K562 (cell line): ENCODE data around the gene PPP2R2D. TPM values are rescaled to one million over a fixed set of nuclear protein-coding genes. Genes with fewer than 3 reads are reported as not detected.

Source experiments
- ATAC-seq: fragments of 200-7000 bp; cut with Tn5 transposase; 3 replicates; pipeline ENCODE4 v1.9.1; 2020; ENCODE audit warnings: moderate library complexity
- BruUV-seq: library from RNA; stranded (reverse); fragments of 400-500 nt; replicated peaks from 2 replicates; lab custom pipeline; 2021; lab: Mats Ljungman, UMichigan
- CTCF ChIA-PET: fragments of 300-600 bp; formaldehyde crosslinking; extraction: SDS; loops from one replicate; lab custom pipeline; 2021; ENCODE audit warnings: low intra/inter-chr PET ratio; lab: Yijun Ruan, JAX
- POLR2A ChIA-PET: fragments of 300-600, 350-650 bp; sonication (Branson Sonifier 250); formaldehyde crosslinking; extraction: SDS; loops from one replicate; lab custom pipeline; 2021; ENCODE audit warnings: antibody characterized with exemption, inconsistent platforms; lab: Yijun Ruan, JAX
- DNase-seq, 4 experiments: peaks; one replicate each; pipeline versions ENCODE4 v3.0.0 to v3.0.0-alpha.2; 2011 to 2018; ENCODE audit warnings: low spot score in 3 of 4, mixed read lengths in 3 of 4; ENCODE audit errors: extremely low read depth in 1 of 4
- FAIRE-seq: peaks from 2 replicates; lab custom pipeline; 2011; peaks lifted over from hg19 to GRCh38; lab: Jason Lieb, UNC
- H2AFZ ChIP-seq: 2 replicates; pipeline ENCODE4 v1.6.0; 2011; ENCODE audit warnings: low read depth, low read length, control low read depth, inconsistent platforms
- H3K27ac ChIP-seq: fragments of 200-600 bp; 3 replicates; pipeline ENCODE4 v1.8.0; 2011; ENCODE audit warnings: low read depth, mild to moderate bottlenecking, control low read depth, inconsistent platforms, low read length, moderate library complexity, mixed read lengths; ENCODE audit errors: extremely low read depth
- H3K27me3 ChIP-seq, 2 experiments: fragments of 300-600 bp in 1 of 2; 2 replicates in 1 of 2; 3 replicates in 1 of 2; pipeline versions ENCODE4 v1.6.0 to v1.8.0; 2011; ENCODE audit warnings: inconsistent platforms in 2 of 2, low read length in 2 of 2, mild to moderate bottlenecking in 1 of 2, mixed read lengths in 1 of 2, moderate library complexity in 1 of 2; ENCODE audit not compliant: control insufficient read depth in 2 of 2, insufficient read depth in 2 of 2
- H3K36me3 ChIP-seq: fragments of 300-600 bp; 3 replicates; pipeline ENCODE4 v1.8.0; 2011; ENCODE audit warnings: mild to moderate bottlenecking, low read length, inconsistent platforms; ENCODE audit not compliant: control insufficient read depth, insufficient read depth
- H3K4me1 ChIP-seq, 2 experiments: fragments of 200-600 bp in 1 of 2; replicated peaks in 1 of 2; 2 replicates in 1 of 2; 3 replicates in 1 of 2; pipeline versions ENCODE4 v1.5.1 to v1.8.0; 2011; ENCODE audit warnings: inconsistent platforms in 2 of 2, low read length in 2 of 2, mild to moderate bottlenecking in 1 of 2, mixed read lengths in 1 of 2, moderate library complexity in 1 of 2; ENCODE audit not compliant: control insufficient read depth in 2 of 2, insufficient read depth in 2 of 2
- H3K4me2 ChIP-seq: 2 replicates; pipeline ENCODE4 v1.6.1; 2011; ENCODE audit warnings: low read length, control low read depth, inconsistent platforms, mixed read lengths; ENCODE audit not compliant: insufficient read depth
- H3K4me3 ChIP-seq: fragments of 200-600 bp; sonication (generic), shearing (Covaris generic); 2 replicates; pipeline ENCODE4 v1.5.1; 2016; ENCODE audit warnings: control low read depth, inconsistent platforms
- H3K79me2 ChIP-seq: fragments of 200-600 bp; 3 replicates; pipeline ENCODE4 v1.8.0; 2011; ENCODE audit warnings: low read length, inconsistent platforms; ENCODE audit not compliant: control insufficient read depth, insufficient read depth
- H3K9ac ChIP-seq, 2 experiments: 2 replicates each; pipeline versions ENCODE4 v1.6.0 to v1.6.1; 2011; ENCODE audit warnings: low read depth in 2 of 2, low read length in 2 of 2, control low read depth in 1 of 2, inconsistent platforms in 1 of 2, mild to moderate bottlenecking in 1 of 2, mixed read lengths in 1 of 2; ENCODE audit not compliant: insufficient read depth in 1 of 2
- H3K9me1 ChIP-seq: one replicate; pipeline ENCODE4 v1.6.0; 2011; ENCODE audit warnings: inconsistent platforms, mild to moderate bottlenecking, low read length, moderate library complexity; ENCODE audit not compliant: control insufficient read depth, insufficient read depth
- H3K9me3 ChIP-seq: replicated peaks from 2 replicates; pipeline ENCODE4 v1.5.1; 2011; ENCODE audit warnings: low read depth, low read length, inconsistent platforms; ENCODE audit not compliant: control insufficient read depth, insufficient read depth
- H4K20me1 ChIP-seq: replicated peaks from 2 replicates; pipeline ENCODE4 v1.6.1; 2011; ENCODE audit warnings: low read length, inconsistent platforms, mixed read lengths; ENCODE audit not compliant: control insufficient read depth, insufficient read depth
- ELF4 ChIP-seq: fragments of 450-650 bp; formaldehyde crosslinking; IDR thresholded peaks from 2 replicates; pipeline ENCODE4 v1.4.0; 2022; ENCODE audit warnings: missing genetic modification characterization
- FOS ChIP-seq: IDR thresholded peaks from 3 replicates; pipeline ENCODE4 v1.6.1; 2011; ENCODE audit not compliant: insufficient read length; ENCODE audit errors: extremely low read depth
- HDAC8 ChIP-seq: fragments of 450-650 bp; IDR thresholded peaks from 2 replicates; pipeline ENCODE4 v1.6.1; 2016; ENCODE audit warnings: mild to moderate bottlenecking, missing genetic modification characterization, moderate library complexity, missing compliant biosample characterization
- POLR2G ChIP-seq: fragments of 200-400 bp; formaldehyde crosslinking; IDR thresholded peaks from 2 replicates; pipeline ENCODE4 v1.6.1; 2017; ENCODE audit warnings: low read depth, mild to moderate bottlenecking, antibody characterized with exemption, low read length, moderate library complexity
- SIRT6 ChIP-seq: IDR thresholded peaks from one replicate; pipeline ENCODE4 v1.6.1; 2012; ENCODE audit warnings: low read depth, mild to moderate bottlenecking, control low read depth, inconsistent platforms, low read length, moderate library complexity
- TEAD4 ChIP-seq, 2 experiments: sonication (generic) in 1 of 2; formaldehyde crosslinking in 1 of 2; IDR thresholded peaks; 2 replicates each; pipeline versions ENCODE4 v1.6.1 to v1.8.0; 2012 to 2022; ENCODE audit warnings: borderline replicate concordance in 1 of 2, inconsistent platforms in 1 of 2, low read length in 1 of 2, mild to moderate bottlenecking in 1 of 2, missing genetic modification reagents in 1 of 2
- WGBS: fragments of 100-300 bp; shearing (Covaris generic); methylation state at CpG from one replicate; pipeline ENCODE4 v1.1.6; 2016; ENCODE audit warnings: low coverage, mixed read lengths; ENCODE audit not compliant: insufficient coverage; ENCODE audit errors: missing lambda C conversion rate; 5-methylcytosine and 5-hydroxymethylcytosine counted together
- in situ Hi-C: fragments of 300-500 bp; cut with MboI; formaldehyde crosslinking; loops from 4 replicates; pipeline ENCODE4 v1.15.0; 2018; ENCODE audit warnings: inconsistent platforms, mixed read lengths
- intact Hi-C: fragments of 100-400 bp; cut with micrococcal nuclease; formaldehyde crosslinking; loops from 2 replicates; pipeline ENCODE4 v1.14.2; 2022
- polyA plus RNA-seq, 8 experiments: library from polyadenylated mRNA; depleted of rRNA in 4 of 8; stranded (reverse) in 5 of 8; unstranded in 3 of 8; fragments of >200 nt; fragmentation: Nextera tagmentation in 2 of 8; fragmentation: Illumina TruSeq in 1 of 8; extraction: Ambion mirVana in 2 of 8; extraction: Trizol in 1 of 8; gene quantifications; 2 replicates each; pipeline versions ENCODE4 v1.2.1 to v1.2.3, GENCODE V29; 2011 to 2014; ENCODE audit warnings: inconsistent platforms in 1 of 8, missing spikeins in 1 of 8
- total RNA-seq, 7 experiments: library from RNA; depleted of rRNA in 6 of 7; stranded (reverse); fragments of >200 nt in 6 of 7; fragmentation: Illumina TruSeq in 2 of 7; extraction: Trizol in 2 of 7; gene quantifications; 2 replicates each; pipeline versions ENCODE4 v1.2.1 to v1.2.3, GENCODE V29; 2011 to 2021; ENCODE audit warnings: low replicate concordance in 1 of 7

The PPP2R2D gene
- total and polyA plus RNA-seq, 9 of the 15 experiments (the other 6 are each of a cell fraction or from before 2014, with no cell fraction given), result 1.9 to 37.0 (median 26.8) TPM

DNA sequence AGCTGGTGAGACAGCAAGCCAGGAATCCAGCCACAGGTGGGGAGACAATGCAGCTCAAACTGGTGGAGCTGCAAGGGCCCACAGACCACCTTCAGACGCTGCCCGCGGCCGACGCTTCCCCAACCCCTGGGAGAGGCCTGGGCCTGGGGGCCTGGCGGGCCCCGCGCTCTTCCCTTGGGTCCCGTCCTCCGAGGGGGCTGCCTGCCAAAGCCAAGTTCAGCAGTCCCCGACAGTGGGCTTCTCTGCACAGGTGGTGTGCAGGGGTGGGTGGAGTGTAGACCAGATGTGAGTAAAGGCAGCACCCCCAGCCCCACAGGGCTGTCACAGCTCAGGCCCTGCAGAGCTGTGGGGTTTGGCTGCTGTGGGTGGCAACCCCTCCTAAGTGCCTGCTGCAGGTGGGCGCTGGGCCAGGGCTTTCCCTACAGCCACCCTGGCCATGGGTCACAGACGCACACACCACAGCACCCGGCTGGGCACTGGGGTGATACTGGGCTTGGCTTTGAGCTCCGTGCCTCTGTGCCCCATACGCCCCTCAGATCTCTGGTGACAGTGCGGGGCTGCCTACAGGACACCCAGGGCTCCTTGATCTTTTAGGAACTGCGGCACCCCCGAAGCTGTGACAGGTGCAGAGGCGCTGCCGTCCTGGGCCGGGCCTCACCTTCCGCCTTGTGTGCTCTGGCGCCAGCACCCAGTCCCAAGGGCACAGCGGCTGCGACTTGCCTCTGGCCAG is 60.4 kb downstream of the PPP2R2D start:
- H3K27me3 ChIP-seq, result no peaks in the 10 kb centered on the region
- in situ Hi-C loops (no loop called here), intact Hi-C loops (no loop called here)
- BruUV-seq, result no TSS peak
- H3K9me3 ChIP-seq, result no peaks in the 10 kb centered on the region
- H3K9ac ChIP-seq, result no peak overlapping the region
- no peaks in the 10 kb centered on the region for H3K9me1 ChIP-seq
- H2AFZ ChIP-seq, result no peak overlapping the region
- no peak for DNase-seq
- FAIRE-seq, result no peak
- no peak overlapping the region for H3K27ac ChIP-seq
- H3K4me3 ChIP-seq, result no peak overlapping the region
- ChIA-PET CTCF (no interaction called here), POLR2A (no interaction called here)
- 95% methylated on average over 12 of the region's 26 CpGs for WGBS
- peaks cover 9 to 32% of the 10 kb centered on the region in 2 experiments for H3K4me1 ChIP-seq
- TF ChIP-seq FOS (no peak), POLR2G (peak; percentile 58), TEAD4 (IDR thresholded peaks at IDR 0.05; ENCODE audit: low read length) (no peak), TEAD4 (CRISPR knock-in tag; IDR thresholded peaks at IDR 0.05; ENCODE audit: borderline replicate concordance) (no peak), HDAC8 (no peak), ELF4 (CRISPR knock-in tag) (no peak), SIRT6 (no peak)
- peaks cover 18% of the 10 kb centered on the region; the same call in 1 of the 3 replicates for H3K36me3 ChIP-seq
- H3K4me2 ChIP-seq, result no peak overlapping the region
- H3K79me2 ChIP-seq, result no peaks in the 10 kb centered on the region; the same call in 2 of the 3 replicates
- H4K20me1 ChIP-seq, result peaks cover 4% of the 10 kb centered on the region; the same call in 1 of the 2 replicates
- no peak for ATAC-seq
